Uterus (tissue), 4 donors: ENCODE results near the gene SERPINA6. TPM values are rescaled to one million over a fixed set of nuclear protein-coding genes. Genes with fewer than 3 reads are reported as not detected.

Experiments
- DNase-seq, 2 donors: peaks; one replicate each; pipeline ENCODE4 v3.0.0-alpha.2; 2019 to 2020
- H3K27ac ChIP-seq, 2 donors: fragments of 200-600 bp; sonication (generic); 1 replicate in 1 of 2; 2 replicates in 1 of 2; pipeline ENCODE4 v1.5.1; 2016 to 2018
- H3K27me3 ChIP-seq, 2 donors: fragments of 200-600 bp; sonication (generic); one replicate each; pipeline ENCODE4 v1.5.1; 2018 to 2019; ENCODE audit warnings: control low read depth in 1 of 2
- H3K36me3 ChIP-seq, 2 donors: fragments of 200-600 bp; sonication (generic); one replicate each; pipeline ENCODE4 v1.5.1; 2019; ENCODE audit warnings: control low read depth in 1 of 2
- H3K4me1 ChIP-seq, 2 donors: fragments of 200-600 bp; sonication (generic); one replicate each; pipeline ENCODE4 v1.5.1; 2018 to 2019; ENCODE audit warnings: control low read depth in 1 of 2
- H3K4me3 ChIP-seq, 2 donors: fragments of 200-600 bp; sonication (generic); 1 replicate in 1 of 2; 2 replicates in 1 of 2; pipeline ENCODE4 v1.5.1; 2018 to 2019; ENCODE audit warnings: mild to moderate bottlenecking in 1 of 2
- H3K9me3 ChIP-seq, 2 donors: fragments of 200-600 bp; sonication (generic); one replicate each; pipeline ENCODE4 v1.5.1; 2019; ENCODE audit warnings: control low read depth in 1 of 2
- POLR2A ChIP-seq, 2 donors: fragments of 450-650 bp; IDR thresholded peaks; one replicate each; pipeline ENCODE4 v1.6.1; 2016; ENCODE audit warnings: antibody characterized with exemption in 2 of 2, mild to moderate bottlenecking in 1 of 2, moderate library complexity in 1 of 2
- intact Hi-C: fragments of 100-400 bp; cut with DNase I; formaldehyde crosslinking; loops from one replicate; pipeline ENCODE4 v1.15.1; 2023; ENCODE audit warnings: low total_unique reads
- total RNA-seq, 4 donors: library from RNA; depleted of rRNA in 3 of 4; stranded (reverse); fragments of >200 nt in 3 of 4; gene quantifications; one replicate each; pipeline versions ENCODE4 v1.1.0 to v1.2.4, GENCODE V29; 2014 to 2023
- TF ChIP-seq, protein P1 (sequence below), 4 experiments: fragments of 200-600 bp in 2 of 4; fragments of 450-650 bp in 2 of 4; sonication (generic) in 2 of 4; IDR thresholded peaks; one replicate each; pipeline ENCODE4 v1.5.1; 2016 to 2019; ENCODE audit warnings: antibody characterized with exemption in 4 of 4, mild to moderate bottlenecking in 2 of 4, moderate library complexity in 1 of 4
- donor health status: DM: yes; HTN: yes; CAD: no.

The SERPINA6 gene
- total RNA-seq, 4 donors from 2014 or later, result 0.76 TPM; not detected in 3

DNA sequence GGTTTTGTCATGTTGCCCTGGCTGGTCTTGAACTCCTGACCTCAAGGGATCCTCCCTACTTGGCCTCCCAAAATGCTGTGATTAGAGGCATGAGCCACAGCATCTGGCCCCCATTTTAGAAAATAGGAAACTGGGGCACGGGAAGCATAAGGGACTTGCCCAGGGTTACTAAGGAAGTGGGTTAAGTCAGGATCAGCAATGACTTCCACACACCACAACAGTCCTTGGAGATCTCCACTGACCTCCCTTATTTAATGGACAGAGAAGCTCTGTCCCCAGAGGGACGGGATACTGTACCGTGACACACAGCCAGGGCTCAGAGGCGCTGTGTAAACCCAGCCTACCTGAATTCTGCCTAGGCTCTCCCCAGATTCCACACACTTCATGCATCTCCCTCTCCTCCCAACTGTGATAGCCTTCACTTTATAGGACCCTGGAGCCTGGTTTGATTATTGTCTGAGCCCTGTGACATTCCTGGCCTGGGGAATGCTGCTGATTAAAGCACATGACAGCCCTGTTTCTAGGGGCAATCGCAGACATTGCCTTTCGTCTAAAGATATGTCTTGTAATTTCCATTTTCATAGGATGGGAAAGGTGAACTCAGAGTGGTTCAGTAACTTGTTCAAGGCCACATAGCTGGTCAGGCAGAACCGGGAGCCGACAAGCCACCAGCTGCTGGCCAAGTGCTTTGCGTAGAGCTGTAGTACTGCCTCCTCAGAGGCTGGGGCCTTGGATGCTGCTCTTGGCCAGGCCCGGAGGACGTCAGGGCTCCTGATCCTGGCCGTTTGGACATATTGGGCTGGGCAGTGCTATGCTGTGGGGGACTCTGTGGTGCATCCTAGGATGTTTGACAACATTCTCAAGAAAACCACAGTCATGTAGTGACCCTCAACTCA is 44.5 kb upstream of the SERPINA6 start:
- no peak overlapping the region for H3K27ac ChIP-seq
- no peaks in the 10 kb centered on the region for H3K27me3 ChIP-seq
- no peaks in the 10 kb centered on the region for H3K9me3 ChIP-seq
- H3K36me3 ChIP-seq, result no peaks in the 10 kb centered on the region
- intact Hi-C loops, result no loop called here
- TF ChIP-seq, protein P1, sequence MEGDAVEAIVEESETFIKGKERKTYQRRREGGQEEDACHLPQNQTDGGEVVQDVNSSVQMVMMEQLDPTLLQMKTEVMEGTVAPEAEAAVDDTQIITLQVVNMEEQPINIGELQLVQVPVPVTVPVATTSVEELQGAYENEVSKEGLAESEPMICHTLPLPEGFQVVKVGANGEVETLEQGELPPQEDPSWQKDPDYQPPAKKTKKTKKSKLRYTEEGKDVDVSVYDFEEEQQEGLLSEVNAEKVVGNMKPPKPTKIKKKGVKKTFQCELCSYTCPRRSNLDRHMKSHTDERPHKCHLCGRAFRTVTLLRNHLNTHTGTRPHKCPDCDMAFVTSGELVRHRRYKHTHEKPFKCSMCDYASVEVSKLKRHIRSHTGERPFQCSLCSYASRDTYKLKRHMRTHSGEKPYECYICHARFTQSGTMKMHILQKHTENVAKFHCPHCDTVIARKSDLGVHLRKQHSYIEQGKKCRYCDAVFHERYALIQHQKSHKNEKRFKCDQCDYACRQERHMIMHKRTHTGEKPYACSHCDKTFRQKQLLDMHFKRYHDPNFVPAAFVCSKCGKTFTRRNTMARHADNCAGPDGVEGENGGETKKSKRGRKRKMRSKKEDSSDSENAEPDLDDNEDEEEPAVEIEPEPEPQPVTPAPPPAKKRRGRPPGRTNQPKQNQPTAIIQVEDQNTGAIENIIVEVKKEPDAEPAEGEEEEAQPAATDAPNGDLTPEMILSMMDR (IDR thresholded peaks at IDR 0.05), result no peak
- H3K4me1 ChIP-seq, result no peaks in the 10 kb centered on the region
- no peak overlapping the region for H3K4me3 ChIP-seq
- no peak for DNase-seq

DNA sequence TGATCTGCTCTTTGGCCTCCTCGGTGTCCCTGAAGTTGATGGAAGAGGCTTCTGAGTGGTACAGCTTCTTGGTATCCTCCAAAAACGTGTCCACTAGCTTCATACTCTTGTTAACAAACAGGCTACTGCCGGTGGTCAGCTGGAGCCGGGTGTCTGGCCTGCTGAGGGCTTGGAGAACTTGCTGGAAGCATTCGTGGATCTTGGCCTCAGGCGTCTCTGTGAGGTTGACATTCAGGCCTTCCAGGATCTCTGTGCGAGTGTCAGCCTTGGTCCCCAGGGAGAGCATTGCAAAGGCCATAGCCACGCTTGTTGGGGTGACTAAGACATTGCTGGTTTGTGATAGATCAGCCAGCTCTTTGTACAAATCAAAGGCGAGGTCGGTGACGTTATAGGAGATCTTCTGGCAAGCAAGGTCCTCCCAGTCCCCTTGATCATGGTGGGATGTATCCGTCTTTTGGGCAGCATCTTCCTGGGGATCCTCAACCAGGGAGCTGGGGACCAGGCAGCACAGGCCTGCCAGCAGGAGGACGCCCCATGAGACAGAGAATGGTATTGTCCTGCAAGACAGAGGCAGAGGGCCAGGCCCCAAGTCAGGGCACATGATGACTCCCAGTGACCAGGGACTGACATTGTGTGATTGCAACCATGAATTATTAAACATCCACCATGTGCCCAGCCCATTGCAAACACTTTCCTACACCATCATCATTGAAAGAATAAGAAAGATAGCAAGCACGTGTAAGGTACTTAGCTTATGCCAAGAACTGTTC is 43.2 kb upstream of the SERPINA6 start, which contains the start of gene SERPINA2:
Gene SERPINA2 (minus strand): TSS at position 553 of the 770 bp plus-strand sequence.
- no peak for DNase-seq

DNA sequence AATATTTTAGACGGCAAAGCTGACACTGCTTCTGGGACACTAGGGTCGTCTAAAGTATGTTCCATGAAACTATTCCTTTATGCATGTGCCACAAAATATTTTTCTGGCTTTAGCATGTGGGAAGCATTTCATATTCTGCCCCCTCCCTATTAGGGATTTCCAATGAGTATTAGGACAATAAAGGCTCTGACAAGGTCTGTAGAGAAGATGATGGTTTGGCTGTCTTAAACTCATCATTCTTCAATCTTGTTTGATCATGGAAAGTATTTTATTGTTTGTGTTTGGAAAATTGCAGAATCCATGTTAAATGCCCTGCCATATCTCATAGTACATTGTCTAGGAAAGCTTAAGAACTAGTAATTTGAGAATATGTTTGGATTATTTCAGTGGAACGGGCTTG is 42.5 kb upstream of the SERPINA6 start:
- DNase-seq, result no peak
- H3K27me3 ChIP-seq, result no peaks in the 10 kb centered on the region
- intact Hi-C loops, result no loop called here
- H3K36me3 ChIP-seq, result no peaks in the 10 kb centered on the region
- H3K4me3 ChIP-seq, result no peak overlapping the region
- H3K27ac ChIP-seq, result no peak overlapping the region
- H3K4me1 ChIP-seq, result no peaks in the 10 kb centered on the region
- H3K9me3 ChIP-seq, result no peaks in the 10 kb centered on the region
- TF ChIP-seq, protein P1 (IDR thresholded peaks at IDR 0.05), result no peak
- TF ChIP-seq POLR2A (IDR thresholded peaks at IDR 0.05), result no peak

More for the DNA sequence above, 43.2 kb upstream of the SERPINA6 start, which contains the start of gene SERPINA2:
- intact Hi-C loops, result no loop called here
- Histone ChIP-seq H3K27ac (no peak within 1 kb of the TSS), H3K36me3 (no peaks in the 10 kb centered on the region), H3K4me3 (no peak within 1 kb of the TSS), H3K27me3 (no peaks in the 10 kb centered on the region), H3K4me1 (no peaks in the 10 kb centered on the region), H3K9me3 (no peaks in the 10 kb centered on the region)
- TF ChIP-seq, protein P1 (IDR thresholded peaks at IDR 0.05), result no peak
- no peak for TF ChIP-seq POLR2A (IDR thresholded peaks at IDR 0.05)

DNA sequence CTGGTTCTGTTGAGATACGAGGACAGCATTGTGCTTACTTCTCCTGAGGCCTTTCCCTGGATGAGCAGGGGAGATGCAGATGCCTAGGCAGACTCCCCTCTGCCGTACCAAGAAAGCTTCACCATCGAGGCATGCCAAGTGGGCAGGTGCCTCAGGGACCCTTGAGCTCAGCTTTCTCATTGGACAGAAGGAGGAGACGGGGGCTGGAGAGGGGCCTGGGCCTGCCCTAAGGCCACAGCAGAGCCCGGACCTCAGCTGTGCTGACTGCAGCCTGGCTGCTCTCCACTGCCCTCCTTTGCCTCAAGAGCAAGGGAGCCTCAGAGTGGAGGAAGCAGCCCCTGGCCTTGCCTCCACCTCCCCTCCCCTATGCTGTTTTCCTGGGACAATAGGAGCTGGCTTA is 41.8 kb upstream of the SERPINA6 start:
- Histone ChIP-seq H3K9me3 (no peaks in the 10 kb centered on the region), H3K4me1 (no peaks in the 10 kb centered on the region), H3K4me3 (no peak overlapping the region), H3K27ac (no peak overlapping the region), H3K36me3 (no peaks in the 10 kb centered on the region), H3K27me3 (no peaks in the 10 kb centered on the region)
- TF ChIP-seq, protein P1 (IDR thresholded peaks at IDR 0.05), result no peak
- no peak for TF ChIP-seq POLR2A (IDR thresholded peaks at IDR 0.05)
- DNase-seq, result no peak
- intact Hi-C loops, result no loop called here

DNA sequence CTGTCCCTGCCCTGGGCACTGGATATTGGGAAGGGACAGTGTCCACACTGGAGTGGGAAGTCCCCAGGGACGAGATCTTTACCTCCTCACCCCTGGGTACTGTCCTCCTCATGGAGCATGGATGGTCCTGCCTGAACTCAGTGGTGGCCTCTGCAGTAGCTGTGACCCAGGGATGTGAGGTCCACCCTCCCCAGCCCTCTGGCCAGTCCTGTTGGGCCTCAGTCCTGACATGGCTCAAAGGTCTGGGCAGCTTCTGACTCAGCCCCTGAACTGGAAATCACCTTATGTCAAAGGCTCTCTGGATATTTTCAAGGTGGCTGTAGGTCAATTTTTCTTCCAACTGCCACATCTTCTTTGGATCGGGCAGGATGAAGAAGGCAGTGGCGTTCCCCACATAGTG is 40.9 kb upstream of the SERPINA6 start:
- Histone ChIP-seq H3K27me3 (no peaks in the 10 kb centered on the region), H3K36me3 (no peaks in the 10 kb centered on the region), H3K27ac (no peak overlapping the region), H3K9me3 (no peaks in the 10 kb centered on the region), H3K4me1 (no peaks in the 10 kb centered on the region), H3K4me3 (no peak overlapping the region)
- TF ChIP-seq, protein P1 (IDR thresholded peaks at IDR 0.05), result no peak
- no peak for TF ChIP-seq POLR2A (IDR thresholded peaks at IDR 0.05)
- intact Hi-C loops, result no loop called here
- DNase-seq, result no peak
